T-cell (primary cell): Measurements from ENCODE around the gene MX2. TPM values are rescaled to one million over a fixed set of nuclear protein-coding genes. Genes with fewer than 3 reads are reported as not detected.

Experiments used
- ATAC-seq, 4 experiments: fragments of 200-7000 bp in 3 of 4; fragments of 150-1000 bp in 1 of 4; cut with Tn5 transposase; replicated peaks in 1 of 4; 1 replicate in 3 of 4; 2 replicates in 1 of 4; pipeline ENCODE4 v1.10.0; 2021; ENCODE audit warnings: moderate library complexity in 3 of 4, mild to moderate bottlenecking in 2 of 4, moderate number of reproducible peaks in 1 of 4
- CTCF ChIA-PET, 2 donors: fragments of 300-600 bp; sonication (Branson Sonifier 250); formaldehyde crosslinking; loops; one replicate each; lab custom pipeline; 2022; ENCODE audit warnings: antibody characterized with exemption in 2 of 2; lab: Charles Lee
- POLR2A ChIA-PET, 2 donors: fragments of 300-600 bp; sonication (Branson Sonifier 250); formaldehyde crosslinking; loops; one replicate each; lab custom pipeline; 2022; ENCODE audit warnings: antibody characterized with exemption in 2 of 2; lab: Charles Lee
- DNase-seq, 35 experiments: peaks; one replicate each; pipeline versions ENCODE4 v3.0.0 to v3.0.0-alpha.2; 2013 to 2023
- H3K27ac ChIP-seq: one replicate; pipeline ENCODE4 v1.5.1; 2013; ENCODE audit warnings: low read length
- H3K27me3 ChIP-seq, 2 experiments: replicated peaks in 1 of 2; 1 replicate in 1 of 2; 2 replicates in 1 of 2; pipeline versions ENCODE4 v1.6.1 to v1.7.0; 2013; ENCODE audit warnings: low read length in 1 of 2, mixed read lengths in 1 of 2; ENCODE audit not compliant: control insufficient read depth in 2 of 2, insufficient read depth in 2 of 2; ENCODE audit errors: extremely low read depth in 1 of 2
- H3K36me3 ChIP-seq, 2 donors: 1 replicate in 1 of 2; 2 replicates in 1 of 2; pipeline versions ENCODE4 v1.6.1 to v1.7.0; 2013; ENCODE audit warnings: low read length in 1 of 2; ENCODE audit not compliant: control insufficient read depth in 2 of 2, insufficient read depth in 1 of 2; ENCODE audit errors: extremely low read depth in 1 of 2
- H3K4me1 ChIP-seq, 2 experiments: 1 replicate in 1 of 2; 2 replicates in 1 of 2; pipeline versions ENCODE4 v1.6.1 to v1.7.0; 2013; ENCODE audit warnings: low read length in 2 of 2, mixed read lengths in 1 of 2; ENCODE audit not compliant: insufficient read depth in 2 of 2, control insufficient read depth in 1 of 2; ENCODE audit errors: extremely low read depth in 1 of 2
- H3K4me3 ChIP-seq, 2 donors: 1 replicate in 1 of 2; 2 replicates in 1 of 2; pipeline versions ENCODE4 v1.5.1 to v1.7.0; 2013; ENCODE audit warnings: mild to moderate bottlenecking in 2 of 2, low read length in 1 of 2, moderate library complexity in 1 of 2; ENCODE audit not compliant: control insufficient read depth in 1 of 2; ENCODE audit errors: extremely low read depth in 1 of 2
- H3K9me3 ChIP-seq: 2 replicates; pipeline ENCODE4 v1.7.0; 2013
- H3K27ac Mint-ChIP-seq, 2 donors: one replicate each; pipeline ENCODE4 v1.8.0; 2020 to 2021; ENCODE audit warnings: mild to moderate bottlenecking in 2 of 2, mixed read lengths in 2 of 2
- H3K27me3 Mint-ChIP-seq, 2 donors: one replicate each; pipeline ENCODE4 v1.8.0; 2021 to 2022; ENCODE audit warnings: mixed read lengths in 2 of 2
- H3K36me3 Mint-ChIP-seq: one replicate; pipeline ENCODE4 v1.8.0; 2021; ENCODE audit warnings: mixed read lengths
- H3K4me1 Mint-ChIP-seq, 3 donors: one replicate each; pipeline ENCODE4 v1.8.0; 2020 to 2022; ENCODE audit warnings: mixed read lengths in 3 of 3, mild to moderate bottlenecking in 1 of 3
- H3K4me3 Mint-ChIP-seq, 3 donors: one replicate each; pipeline ENCODE4 v1.8.0; 2020 to 2022; ENCODE audit warnings: mild to moderate bottlenecking in 3 of 3, mixed read lengths in 3 of 3, moderate library complexity in 3 of 3
- H3K9me3 Mint-ChIP-seq, 3 donors: one replicate each; pipeline ENCODE4 v1.8.0; 2020 to 2022; ENCODE audit warnings: mixed read lengths in 3 of 3
- WGBS: methylation state at CpG from one replicate; pipeline ENCODE4 v1.1.5; 2013; ENCODE audit warnings: missing lambda C conversion rate; ENCODE audit not compliant: insufficient coverage; 5-methylcytosine and 5-hydroxymethylcytosine counted together
- total RNA-seq, 35 experiments: library from RNA in 6 of 35; stranded (reverse) in 6 of 35; fragments of 120-200 nt in 1 of 35; gene quantifications; one replicate each; pipeline versions ENCODE4 v1.2.1 to v1.2.4 and lab custom pipeline; 2013 to 2026

MX2 gene
- total RNA-seq, 5 donors from 2014 or later (not counting 1 experiment from before 2014, with no cell fraction given) = 77.7 to 103 (median 81.8) TPM

GRCh38 chr21:41367945-41368734 lies 6.3 kb downstream of the MX2 start:
- Mint-ChIP-seq H3K27me3 (no peaks in the 10 kb centered on the region), H3K36me3 (peaks cover 54% of the 10 kb centered on the region), H3K9me3 (peaks cover 0 to 4% (median 0%) of the 10 kb centered on the region in 3 donors), H3K4me1 (peaks cover 86 to 94% (median 93%) of the 10 kb centered on the region in 3 donors), H3K27ac (peak overlapping the region; percentile 94 to 96), H3K4me3 (peak overlapping the region; percentile 82 to 94 (median 82))
- DNase-seq = no peak
- ChIA-PET CTCF (no interaction called here), POLR2A (no interaction called here)
- H3K27me3 ChIP-seq = no peaks in the 10 kb centered on the region
- no peaks in the 10 kb centered on the region for H3K9me3 ChIP-seq
- peak overlapping the region; percentile 76 for H3K27ac ChIP-seq
- H3K4me1 ChIP-seq = peaks cover 18 to 49% of the 10 kb centered on the region in 2 experiments
- no peak for ATAC-seq
- peaks cover 0 to 35% of the 10 kb centered on the region in 2 donors for H3K36me3 ChIP-seq
- 100% methylated on average over 4 of the region's 15 CpGs for WGBS
- H3K4me3 ChIP-seq = no peak overlapping the region

- Histone ChIP-seq H3K9me3 (no peaks in the 10 kb centered on the region), H3K4me1 (peaks cover 13 to 49% of the 10 kb centered on the region in 2 experiments), H3K27me3 (no peaks in the 10 kb centered on the region), H3K27ac (peak overlapping the region; percentile 76), H3K4me3 (peak overlapping the region; percentile 52 to 56), H3K36me3 (peaks cover 0 to 35% of the 10 kb centered on the region in 2 donors)
- Mint-ChIP-seq H3K4me1 (peaks cover 84 to 92% (median 91%) of the 10 kb centered on the region in 3 donors), H3K36me3 (peaks cover 49% of the 10 kb centered on the region), H3K27me3 (no peaks in the 10 kb centered on the region), H3K27ac (peak overlapping the region; percentile 94 to 96), H3K4me3 (peak overlapping the region; percentile 82 to 94 (median 82)), H3K9me3 (peaks cover 0 to 4% (median 0%) of the 10 kb centered on the region in 3 donors)
- no peak for DNase-seq
- CTCF ChIA-PET = interaction anchor here in 1 of 2 donors (1.7 kb wide), 1 partner anchor 86 kb away, joined by 4 read pairs; no protein-coding TSS in a partner anchor
- POLR2A ChIA-PET = no interaction called here
- WGBS = 14% methylated on average over 2 of the region's 4 CpGs
- no peak for ATAC-seq
These were observed 6.9 kb downstream of the MX2 start for GRCh38 chr21:41368735-41369104.

GRCh38 chr21:41369105-41369919 lies 7.5 kb downstream of the MX2 start:
- Histone ChIP-seq H3K36me3 (peaks cover 2 to 35% of the 10 kb centered on the region in 2 donors), H3K27me3 (no peaks in the 10 kb centered on the region), H3K4me1 (peaks cover 8 to 47% of the 10 kb centered on the region in 2 experiments), H3K27ac (peak overlapping the region; percentile 76), H3K4me3 (peak overlapping the region; percentile 52 to 56), H3K9me3 (no peaks in the 10 kb centered on the region)
- 40% methylated on average over 13 of the region's 29 CpGs for WGBS
- Mint-ChIP-seq H3K4me3 (peak overlapping the region; percentile 82 to 94 (median 82)), H3K36me3 (peaks cover 48% of the 10 kb centered on the region), H3K27me3 (no peaks in the 10 kb centered on the region), H3K4me1 (peaks cover 81 to 90% (median 88%) of the 10 kb centered on the region in 3 donors), H3K27ac (peak overlapping the region; percentile 94 to 96), H3K9me3 (peaks cover 0 to 4% (median 0%) of the 10 kb centered on the region in 3 donors)
- ATAC-seq (peak; percentile 72 to 79 (median 76)), DNase-seq (peak in 32 of 35 experiments; percentile 13 to 60 (median 36))
- CTCF ChIA-PET = interaction anchor here (1.1 to 1.7 kb wide), 4 partner anchors 8 to 86 kb away, joined by 4 to 5 read pairs (median 4); no protein-coding TSS in a partner anchor
- POLR2A ChIA-PET = interaction anchor here in 1 of 2 donors (0.6 to 1.4 kb wide), 4 partner anchors 8 to 406 kb away, joined by 3 to 5 read pairs (median 4); no protein-coding TSS in a partner anchor

DNA sequence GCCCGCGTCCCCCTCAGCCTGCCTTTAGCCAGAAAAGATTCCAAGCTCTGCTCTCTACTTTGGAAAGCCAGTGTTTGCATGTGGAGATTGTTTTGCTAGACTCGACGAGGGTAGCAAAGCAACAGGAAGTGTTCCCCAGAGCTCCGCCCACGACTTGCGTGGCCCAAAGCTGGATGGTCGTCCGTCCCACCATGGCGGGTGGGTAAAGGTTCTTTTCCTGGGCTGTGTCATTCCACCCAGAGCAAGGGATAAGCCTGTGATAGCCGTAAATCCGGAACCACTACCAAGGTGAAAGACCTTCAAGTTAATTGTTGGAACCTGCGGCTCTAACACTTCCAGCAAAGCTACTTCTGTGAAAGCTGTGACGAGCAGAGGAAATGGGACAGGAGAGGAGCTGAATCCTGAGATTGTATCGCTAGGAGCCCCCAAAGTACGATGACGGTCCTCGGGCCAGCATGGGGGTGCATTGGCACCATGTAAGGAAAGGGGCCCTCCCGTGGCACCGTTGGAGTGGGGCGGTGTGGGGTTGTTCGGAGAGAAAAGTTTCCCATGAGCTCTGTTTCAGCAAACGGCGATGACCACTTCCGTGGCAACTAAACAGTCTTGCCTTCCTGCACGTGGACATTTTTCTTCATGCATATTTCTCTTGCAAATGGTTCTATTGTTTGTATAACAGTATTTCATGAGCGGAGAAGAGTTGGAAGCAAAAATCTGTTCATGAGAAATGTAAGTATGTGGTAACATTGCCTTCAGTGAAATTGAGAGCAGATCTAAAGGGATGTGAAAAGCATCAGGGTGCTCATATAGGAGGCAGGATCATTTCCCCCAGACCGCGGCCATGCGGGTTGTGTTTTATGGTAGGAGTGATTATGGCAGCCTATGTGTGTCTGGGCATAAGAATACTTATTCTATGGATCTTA lies 8.4 kb downstream of the MX2 start:
- H3K4me3 ChIP-seq = peak overlapping the region; percentile 17 to 56
- POLR2A ChIA-PET = interaction anchor here in 1 of 2 donors (0.6 to 1.4 kb wide), 5 partner anchors 9 to 405 kb away, joined by 3 to 5 read pairs (median 3); no protein-coding TSS in a partner anchor
- H3K4me1 Mint-ChIP-seq = peaks cover 80 to 91% (median 87%) of the 10 kb centered on the region in 3 donors

DNA sequence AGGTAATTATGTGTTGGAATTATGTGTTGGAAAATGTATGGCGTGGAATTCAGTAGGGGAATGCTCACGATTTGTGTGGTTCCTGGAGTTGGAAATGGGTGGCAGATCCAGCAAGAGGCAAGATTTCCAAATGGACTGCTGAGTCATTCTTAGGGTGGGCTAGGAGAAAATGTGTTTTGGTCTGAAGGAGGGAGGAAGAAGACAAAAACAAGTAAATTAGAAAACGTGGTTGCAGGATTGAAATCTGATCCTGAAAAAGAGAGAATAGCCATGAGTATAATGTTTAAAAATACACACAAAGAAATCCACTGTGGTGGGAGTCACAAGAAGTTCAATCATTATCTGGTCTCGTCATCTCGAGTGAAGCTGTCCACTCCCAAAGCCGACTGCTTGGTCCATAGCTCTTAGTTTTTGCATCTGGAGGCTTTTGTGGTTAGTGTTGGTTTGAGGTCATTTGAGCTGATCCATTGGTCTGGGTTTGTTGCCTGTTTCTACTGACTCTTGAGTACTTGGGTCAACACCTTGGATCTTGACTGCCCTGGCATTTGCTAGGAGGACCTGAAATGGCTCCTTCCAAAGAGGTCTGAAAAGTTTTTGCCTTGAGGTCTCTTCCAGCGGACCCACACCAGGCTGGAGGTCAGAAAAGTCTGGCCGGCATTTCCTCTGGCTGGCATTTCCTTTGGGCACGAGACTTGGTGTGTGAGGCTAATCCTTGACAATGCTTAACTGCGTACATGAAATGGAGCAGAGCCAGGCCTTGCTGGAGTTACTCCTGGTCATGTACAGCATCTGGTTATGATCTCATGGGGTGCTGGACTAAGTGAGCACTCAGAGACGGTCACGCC lies 9.2 kb downstream of the MX2 start:
- no peak overlapping the region for H3K27ac ChIP-seq
- Mint-ChIP-seq H3K4me1 (peaks cover 75 to 85% (median 82%) of the 10 kb centered on the region in 3 donors), H3K36me3 (peaks cover 40% of the 10 kb centered on the region), H3K4me3 (peak overlapping the region; percentile 82 to 94 (median 82)), H3K27me3 (no peaks in the 10 kb centered on the region), H3K27ac (peak overlapping the region; percentile 94 to 96), H3K9me3 (peaks cover 0 to 4% (median 0%) of the 10 kb centered on the region in 3 donors)
- no peak for ATAC-seq
- H3K4me3 ChIP-seq = no peak overlapping the region
- DNase-seq = no peak
- peaks cover 8 to 56% of the 10 kb centered on the region in 2 experiments for H3K4me1 ChIP-seq
- no peaks in the 10 kb centered on the region for H3K9me3 ChIP-seq
- ChIA-PET CTCF (interaction anchor here in 1 of 2 donors (0.6 to 1.4 kb wide), 3 partner anchors 8 to 52 kb away, joined by 3 to 5 read pairs (median 3); no protein-coding TSS in a partner anchor), POLR2A (interaction anchor here in 1 of 2 donors (0.6 kb wide), 1 partner anchor 397 kb away, joined by 3 read pairs; no protein-coding TSS in a partner anchor)
- peaks cover 2 to 23% of the 10 kb centered on the region in 2 donors for H3K36me3 ChIP-seq
- WGBS = 88% methylated on average over 10 of the region's 12 CpGs
- H3K27me3 ChIP-seq = no peaks in the 10 kb centered on the region

More for the DNA sequence above, 8.4 kb downstream of the MX2 start:
- H3K27me3 ChIP-seq = no peaks in the 10 kb centered on the region
- peaks cover 49% of the 10 kb centered on the region for H3K36me3 Mint-ChIP-seq
- no peaks in the 10 kb centered on the region for H3K9me3 ChIP-seq
- H3K9me3 Mint-ChIP-seq = peaks cover 0 to 4% (median 0%) of the 10 kb centered on the region in 3 donors
- DNase-seq = peak in 34 of 35 experiments; percentile 37 to 73 (median 52)
- peak overlapping the region; percentile 76 for H3K27ac ChIP-seq
- peak overlapping the region; percentile 82 to 94 (median 82) for H3K4me3 Mint-ChIP-seq
- H3K4me1 ChIP-seq = peaks cover 8 to 54% of the 10 kb centered on the region in 2 experiments
- CTCF ChIA-PET = interaction anchor here (0.6 to 1.7 kb wide), 6 partner anchors 9 to 87 kb away, joined by 3 to 5 read pairs (median 4); no protein-coding TSS in a partner anchor
- peak overlapping the region; percentile 94 to 96 for H3K27ac Mint-ChIP-seq
- peaks cover 2 to 30% of the 10 kb centered on the region in 2 donors for H3K36me3 ChIP-seq
- peak; percentile 65 to 71 (median 67) for ATAC-seq
- no peaks in the 10 kb centered on the region for H3K27me3 Mint-ChIP-seq
- WGBS = 69% methylated on average over 23 of the region's 30 CpGs
